ENCODE results near the gene SSBP2.

- TF ChIP-seq CTCF (IDR thresholded peaks at IDR 0.05) (no peak), POLR2A (IDR thresholded peaks at IDR 0.05) (no peak)
Measured at GRCh38 chr5:81402192-81402930, 348.5 kb downstream of the SSBP2 start.
